Heart left ventricle (tissue), 13 donors: ENCODE data around the gene EXOSC6.
"Not testable (repeated sequence)": the region's sequence is repeated elsewhere in the genome, so short reads cannot be mapped to it uniquely, and the experiment has no call there.

Source experiments
- POLR2A ChIP-seq, 2 donors: fragments of 450-650 bp; IDR thresholded peaks; one replicate each; pipeline ENCODE4 v1.6.1; 2017; ENCODE audit warnings: antibody characterized with exemption in 2 of 2, mild to moderate bottlenecking in 2 of 2, moderate library complexity in 2 of 2
- TF ChIP-seq, protein P1 (sequence below), 12 donors: fragments of 200-600 bp; sonication (generic) in 4 of 12; IDR thresholded peaks; one replicate each; pipeline versions ENCODE4 v1.5.0 to v1.8.0; 2018 to 2022; ENCODE audit warnings: antibody characterized with exemption in 12 of 12, mild to moderate bottlenecking in 5 of 12
- donor health status: ischemic (EF 13 %, LVEDD 7.1; RV severe dilation, severe dysfunction).
- donor health status: DM: no; HTN: yes; CAD: no.
- donor health status: DM: no; HTN: no; CAD: no.
- donor health status: ischemic (EF 25% LVEDD 6.9; RV normal size, moderate dysfunction).
- donor health status: ischemic (EF 25% LVEDD 5.7; RV mildly dilated, moderate dysfunction).
- donor health status: ischemic (EF 35%, LVEDD 5.7; RV mildly dilated, moderate dysfunction).
- donor health status: nonischemic (EF 11% LVEDD 7.7; RV severe dilation, severe dysfunction).
- donor health status: DM: yes; HTN: yes; CAD: no.
- donor health status: PGD.
- donor health status: ischemic (EF 29% LVEDD 5.4; RV normal size, mild dysfunction).
- donor health status: nonischemic (EF 23%, LVEDD 6.1; RV moderate dilation, normal function).

- TF ChIP-seq, protein P1, sequence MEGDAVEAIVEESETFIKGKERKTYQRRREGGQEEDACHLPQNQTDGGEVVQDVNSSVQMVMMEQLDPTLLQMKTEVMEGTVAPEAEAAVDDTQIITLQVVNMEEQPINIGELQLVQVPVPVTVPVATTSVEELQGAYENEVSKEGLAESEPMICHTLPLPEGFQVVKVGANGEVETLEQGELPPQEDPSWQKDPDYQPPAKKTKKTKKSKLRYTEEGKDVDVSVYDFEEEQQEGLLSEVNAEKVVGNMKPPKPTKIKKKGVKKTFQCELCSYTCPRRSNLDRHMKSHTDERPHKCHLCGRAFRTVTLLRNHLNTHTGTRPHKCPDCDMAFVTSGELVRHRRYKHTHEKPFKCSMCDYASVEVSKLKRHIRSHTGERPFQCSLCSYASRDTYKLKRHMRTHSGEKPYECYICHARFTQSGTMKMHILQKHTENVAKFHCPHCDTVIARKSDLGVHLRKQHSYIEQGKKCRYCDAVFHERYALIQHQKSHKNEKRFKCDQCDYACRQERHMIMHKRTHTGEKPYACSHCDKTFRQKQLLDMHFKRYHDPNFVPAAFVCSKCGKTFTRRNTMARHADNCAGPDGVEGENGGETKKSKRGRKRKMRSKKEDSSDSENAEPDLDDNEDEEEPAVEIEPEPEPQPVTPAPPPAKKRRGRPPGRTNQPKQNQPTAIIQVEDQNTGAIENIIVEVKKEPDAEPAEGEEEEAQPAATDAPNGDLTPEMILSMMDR (IDR thresholded peaks at IDR 0.05) = not testable (repeated sequence)
- not testable (repeated sequence) for TF ChIP-seq POLR2A (IDR thresholded peaks at IDR 0.05)
Observed at GRCh38 chr16:70224645-70225044, 27.1 kb downstream of the EXOSC6 start.
